ENCODE data around the gene ALG14.

Gene ALG14

DNA sequence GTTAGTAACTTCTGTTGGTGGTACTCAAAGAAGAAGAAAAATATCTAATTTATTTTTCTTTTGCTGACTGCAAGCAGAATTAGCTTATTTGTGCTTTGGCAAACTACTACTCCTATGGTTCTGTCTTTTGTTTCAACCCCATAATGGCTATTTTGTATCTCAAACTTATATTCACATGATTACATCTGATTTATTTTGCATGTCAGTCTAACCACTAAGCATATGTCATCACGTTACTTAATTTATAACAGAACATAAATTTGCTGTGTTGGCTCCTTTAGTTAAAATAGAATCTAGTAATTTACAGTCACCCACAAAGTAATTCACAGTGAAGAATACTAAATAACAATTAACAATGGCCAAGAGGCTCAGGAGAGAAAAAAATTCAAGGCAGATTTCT lies 106.7 kb downstream of the ALG14 start:
- TF ChIP-seq, protein P1, sequence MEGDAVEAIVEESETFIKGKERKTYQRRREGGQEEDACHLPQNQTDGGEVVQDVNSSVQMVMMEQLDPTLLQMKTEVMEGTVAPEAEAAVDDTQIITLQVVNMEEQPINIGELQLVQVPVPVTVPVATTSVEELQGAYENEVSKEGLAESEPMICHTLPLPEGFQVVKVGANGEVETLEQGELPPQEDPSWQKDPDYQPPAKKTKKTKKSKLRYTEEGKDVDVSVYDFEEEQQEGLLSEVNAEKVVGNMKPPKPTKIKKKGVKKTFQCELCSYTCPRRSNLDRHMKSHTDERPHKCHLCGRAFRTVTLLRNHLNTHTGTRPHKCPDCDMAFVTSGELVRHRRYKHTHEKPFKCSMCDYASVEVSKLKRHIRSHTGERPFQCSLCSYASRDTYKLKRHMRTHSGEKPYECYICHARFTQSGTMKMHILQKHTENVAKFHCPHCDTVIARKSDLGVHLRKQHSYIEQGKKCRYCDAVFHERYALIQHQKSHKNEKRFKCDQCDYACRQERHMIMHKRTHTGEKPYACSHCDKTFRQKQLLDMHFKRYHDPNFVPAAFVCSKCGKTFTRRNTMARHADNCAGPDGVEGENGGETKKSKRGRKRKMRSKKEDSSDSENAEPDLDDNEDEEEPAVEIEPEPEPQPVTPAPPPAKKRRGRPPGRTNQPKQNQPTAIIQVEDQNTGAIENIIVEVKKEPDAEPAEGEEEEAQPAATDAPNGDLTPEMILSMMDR (IDR thresholded peaks at IDR 0.05; ENCODE audit: low read depth, low read length) = no peak
- H3K9me3 ChIP-seq (ENCODE audit: severe bottlenecking) = no peaks in the 10 kb centered on the region
- H3K27ac ChIP-seq = no peak overlapping the region
- H3K27me3 ChIP-seq (ENCODE audit: insufficient read depth, low read depth, severe bottlenecking) = no peaks in the 10 kb centered on the region
- no peak overlapping the region for H3K4me3 ChIP-seq (ENCODE audit: low read depth, low read length)
- no peaks in the 10 kb centered on the region for H3K36me3 ChIP-seq
- no peak for DNase-seq

DNA sequence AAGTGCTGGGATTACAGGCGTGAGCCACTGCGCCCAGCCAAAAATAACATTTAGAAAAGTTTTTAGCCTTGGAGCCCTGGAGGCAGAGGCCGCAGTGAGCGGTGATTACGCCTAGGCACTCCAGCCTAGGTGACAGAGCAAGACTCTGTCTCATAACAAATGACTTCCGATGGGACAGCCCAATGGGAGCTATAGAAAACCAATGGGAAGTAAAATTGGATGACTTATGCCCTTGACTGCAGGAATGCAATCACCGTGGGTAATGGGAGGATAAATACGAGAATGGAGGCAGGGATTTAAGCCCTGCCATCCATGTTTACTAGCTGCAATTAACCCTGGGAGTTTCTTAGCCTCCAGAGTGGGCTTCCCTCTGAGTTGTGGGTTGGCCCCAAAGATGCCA lies 108.9 kb downstream of the ALG14 start:
- H3K27ac ChIP-seq = no peak overlapping the region
- no peaks in the 10 kb centered on the region for H3K27me3 ChIP-seq (ENCODE audit: insufficient read depth, low read depth, severe bottlenecking)
- H3K4me3 ChIP-seq (ENCODE audit: low read depth, low read length) = no peak overlapping the region
- TF ChIP-seq, protein P1 (IDR thresholded peaks at IDR 0.05; ENCODE audit: low read depth, low read length) = no peak
- no peaks in the 10 kb centered on the region for H3K9me3 ChIP-seq (ENCODE audit: severe bottlenecking)
- no peak for DNase-seq
- no peaks in the 10 kb centered on the region for H3K36me3 ChIP-seq

- no peak for DNase-seq
- no peaks in the 10 kb centered on the region for H3K9me3 ChIP-seq (ENCODE audit: severe bottlenecking)
- TF ChIP-seq, protein P1 (IDR thresholded peaks at IDR 0.05; ENCODE audit: low read depth, low read length) = no peak
- no peak overlapping the region for H3K27ac ChIP-seq
- H3K36me3 ChIP-seq = no peaks in the 10 kb centered on the region
- no peaks in the 10 kb centered on the region for H3K27me3 ChIP-seq (ENCODE audit: insufficient read depth, low read depth, severe bottlenecking)
- H3K4me3 ChIP-seq (ENCODE audit: low read depth, low read length) = no peak overlapping the region
Measured at GRCh38 chr1:94962409-94963265, 110.1 kb downstream of the ALG14 start.

DNA sequence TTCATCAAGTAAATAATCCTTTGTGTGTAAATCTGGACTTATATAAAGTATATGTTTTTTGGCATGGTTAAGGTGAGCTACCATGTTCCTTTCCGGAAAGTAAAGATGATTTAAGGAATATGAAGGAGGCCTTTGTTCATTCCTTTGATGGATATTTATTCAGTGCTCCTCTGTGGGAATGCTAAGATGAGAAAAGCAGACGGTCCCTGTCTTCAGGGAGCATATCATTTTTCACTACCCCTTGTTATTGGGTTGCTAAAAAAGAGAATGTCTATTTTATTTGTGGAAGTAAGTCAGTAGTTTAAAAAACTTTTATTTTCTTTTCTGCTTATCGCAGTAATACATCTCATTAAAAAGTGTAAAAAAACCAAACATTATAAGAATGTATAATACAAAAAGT lies 110.8 kb downstream of the ALG14 start:
- H3K9me3 ChIP-seq (ENCODE audit: severe bottlenecking) = no peaks in the 10 kb centered on the region
- no peak overlapping the region for H3K27ac ChIP-seq
- no peak overlapping the region for H3K4me3 ChIP-seq (ENCODE audit: low read depth, low read length)
- H3K36me3 ChIP-seq = no peaks in the 10 kb centered on the region
- DNase-seq = no peak
- no peaks in the 10 kb centered on the region for H3K27me3 ChIP-seq (ENCODE audit: insufficient read depth, low read depth, severe bottlenecking)
- TF ChIP-seq, protein P1 (IDR thresholded peaks at IDR 0.05; ENCODE audit: low read depth, low read length) = no peak

GRCh38 chr1:94961582-94961981 lies 111.2 kb downstream of the ALG14 start:
- no peak for DNase-seq
- peak overlapping the region; percentile 52 for H3K27ac ChIP-seq
- H3K9me3 ChIP-seq (ENCODE audit: severe bottlenecking) = no peaks in the 10 kb centered on the region
- H3K36me3 ChIP-seq = no peaks in the 10 kb centered on the region
- no peaks in the 10 kb centered on the region for H3K27me3 ChIP-seq (ENCODE audit: insufficient read depth, low read depth, severe bottlenecking)
- TF ChIP-seq, protein P1 (IDR thresholded peaks at IDR 0.05; ENCODE audit: low read depth, low read length) = no peak
- H3K4me3 ChIP-seq (ENCODE audit: low read depth, low read length) = no peak overlapping the region

DNA sequence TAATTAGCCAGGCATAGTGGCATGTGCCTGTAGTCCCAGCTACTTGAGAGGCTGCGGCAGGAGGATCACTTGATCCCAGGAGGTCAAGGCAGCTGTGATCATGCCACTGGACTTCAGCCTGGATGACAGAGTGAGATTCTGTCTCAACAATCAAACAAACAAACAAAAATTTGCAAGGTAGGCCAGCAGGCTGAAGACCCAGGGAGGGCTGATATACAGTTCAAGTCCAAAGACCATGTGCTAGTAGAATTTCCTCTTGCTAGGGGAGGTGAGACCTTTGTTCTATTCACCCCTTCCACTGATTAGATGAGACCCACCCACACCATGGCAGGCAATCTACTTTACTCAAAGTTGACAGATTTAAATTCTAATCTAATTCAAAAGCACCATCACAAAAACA lies 114.7 kb downstream of the ALG14 start:
- no peaks in the 10 kb centered on the region for H3K36me3 ChIP-seq

More for the DNA sequence above, 114.7 kb downstream of the ALG14 start:
- H3K27ac ChIP-seq = no peak overlapping the region
- no peak for DNase-seq
- H3K27me3 ChIP-seq (ENCODE audit: insufficient read depth, low read depth, severe bottlenecking) = no peaks in the 10 kb centered on the region
- no peak overlapping the region for H3K4me3 ChIP-seq (ENCODE audit: low read depth, low read length)
- peaks cover under 1% of the 10 kb centered on the region for H3K9me3 ChIP-seq (ENCODE audit: severe bottlenecking)
- TF ChIP-seq, protein P1 (IDR thresholded peaks at IDR 0.05; ENCODE audit: low read depth, low read length) = no peak

All from WERI-Rb-1 (cell line).